Measurements from ENCODE around the gene MAST4. TPM values are rescaled to one million over a fixed set of nuclear protein-coding genes. Genes with fewer than 3 reads are reported as not detected.

The MAST4 gene
- total RNA-seq, 1 donor from 2014 or later = 55.2 TPM

DNA sequence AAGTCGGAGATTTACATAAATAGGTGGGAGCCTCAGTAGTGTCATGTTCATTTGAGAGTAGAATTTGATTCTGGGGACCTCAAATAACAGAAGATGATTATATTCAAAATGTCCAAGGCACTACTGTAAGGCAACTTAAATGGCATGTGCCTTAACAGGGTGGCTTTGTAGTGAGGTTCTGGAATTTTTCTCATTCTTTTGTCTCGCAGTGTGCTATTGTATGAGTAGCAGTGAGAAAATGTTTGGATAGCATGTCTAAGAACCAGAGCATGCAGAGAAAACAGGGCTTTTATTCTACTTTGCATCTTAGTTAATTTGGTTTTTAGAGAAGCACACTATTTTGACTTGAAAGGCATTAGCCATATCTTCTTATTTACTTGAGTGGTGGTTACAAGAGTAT lies 25.0 kb downstream of the MAST4 start:
- intact Hi-C loops (cut with DNase I) = no loop called here
- H3K27ac ChIP-seq = no peak overlapping the region
- H3K4me3 ChIP-seq = no peak overlapping the region
- TF ChIP-seq, protein P1, sequence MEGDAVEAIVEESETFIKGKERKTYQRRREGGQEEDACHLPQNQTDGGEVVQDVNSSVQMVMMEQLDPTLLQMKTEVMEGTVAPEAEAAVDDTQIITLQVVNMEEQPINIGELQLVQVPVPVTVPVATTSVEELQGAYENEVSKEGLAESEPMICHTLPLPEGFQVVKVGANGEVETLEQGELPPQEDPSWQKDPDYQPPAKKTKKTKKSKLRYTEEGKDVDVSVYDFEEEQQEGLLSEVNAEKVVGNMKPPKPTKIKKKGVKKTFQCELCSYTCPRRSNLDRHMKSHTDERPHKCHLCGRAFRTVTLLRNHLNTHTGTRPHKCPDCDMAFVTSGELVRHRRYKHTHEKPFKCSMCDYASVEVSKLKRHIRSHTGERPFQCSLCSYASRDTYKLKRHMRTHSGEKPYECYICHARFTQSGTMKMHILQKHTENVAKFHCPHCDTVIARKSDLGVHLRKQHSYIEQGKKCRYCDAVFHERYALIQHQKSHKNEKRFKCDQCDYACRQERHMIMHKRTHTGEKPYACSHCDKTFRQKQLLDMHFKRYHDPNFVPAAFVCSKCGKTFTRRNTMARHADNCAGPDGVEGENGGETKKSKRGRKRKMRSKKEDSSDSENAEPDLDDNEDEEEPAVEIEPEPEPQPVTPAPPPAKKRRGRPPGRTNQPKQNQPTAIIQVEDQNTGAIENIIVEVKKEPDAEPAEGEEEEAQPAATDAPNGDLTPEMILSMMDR (IDR thresholded peaks at IDR 0.05) = no peak
- no peaks in the 10 kb centered on the region for H3K9me3 ChIP-seq
- H3K36me3 ChIP-seq = no peaks in the 10 kb centered on the region
- no peaks in the 10 kb centered on the region for H3K27me3 ChIP-seq
- H3K4me1 ChIP-seq = no peaks in the 10 kb centered on the region
- DNase-seq (ENCODE audit: low spot score in 2 of 2) = no peak

- no peaks in the 10 kb centered on the region for H3K4me1 ChIP-seq
- no peaks in the 10 kb centered on the region for H3K9me3 ChIP-seq
Measured at GRCh38 chr5:66621736-66622135, 25.5 kb downstream of the MAST4 start.

DNA sequence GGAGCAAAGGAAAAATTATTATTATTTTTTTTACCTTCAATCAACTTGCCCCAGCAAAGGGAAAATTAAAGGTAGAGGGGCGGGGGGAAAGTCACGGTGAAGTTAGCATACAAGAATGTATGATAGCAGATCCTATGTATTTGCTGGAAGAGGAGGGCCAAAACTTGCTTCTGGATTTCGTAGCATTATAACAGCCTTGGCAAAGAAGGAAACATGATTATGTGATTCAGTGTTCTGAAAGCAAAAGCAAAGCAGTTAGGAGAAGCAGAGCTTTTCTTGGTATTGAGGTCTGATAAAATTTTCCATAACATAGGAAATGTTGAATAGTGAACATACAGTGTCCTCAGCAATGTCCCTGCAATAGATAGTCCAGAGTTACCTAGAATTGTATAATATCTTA lies 32.4 kb downstream of the MAST4 start:
- intact Hi-C loops (cut with DNase I) = no loop called here
- Histone ChIP-seq H3K4me3 (no peak overlapping the region), H3K4me1 (no peaks in the 10 kb centered on the region), H3K27me3 (no peaks in the 10 kb centered on the region), H3K36me3 (no peaks in the 10 kb centered on the region), H3K9me3 (no peaks in the 10 kb centered on the region), H3K27ac (no peak overlapping the region)
- no peak for DNase-seq (ENCODE audit: low spot score in 2 of 2)
- TF ChIP-seq, protein P1 (IDR thresholded peaks at IDR 0.05) = no peak

More at GRCh38 chr5:66621736-66622135, 25.5 kb downstream of the MAST4 start:
- Histone ChIP-seq H3K36me3 (no peaks in the 10 kb centered on the region), H3K27ac (no peak overlapping the region), H3K27me3 (no peaks in the 10 kb centered on the region), H3K4me3 (no peak overlapping the region)
- intact Hi-C loops (cut with DNase I) = no loop called here
- no peak for DNase-seq (ENCODE audit: low spot score in 2 of 2)
- TF ChIP-seq, protein P1 (IDR thresholded peaks at IDR 0.05) = no peak

DNA sequence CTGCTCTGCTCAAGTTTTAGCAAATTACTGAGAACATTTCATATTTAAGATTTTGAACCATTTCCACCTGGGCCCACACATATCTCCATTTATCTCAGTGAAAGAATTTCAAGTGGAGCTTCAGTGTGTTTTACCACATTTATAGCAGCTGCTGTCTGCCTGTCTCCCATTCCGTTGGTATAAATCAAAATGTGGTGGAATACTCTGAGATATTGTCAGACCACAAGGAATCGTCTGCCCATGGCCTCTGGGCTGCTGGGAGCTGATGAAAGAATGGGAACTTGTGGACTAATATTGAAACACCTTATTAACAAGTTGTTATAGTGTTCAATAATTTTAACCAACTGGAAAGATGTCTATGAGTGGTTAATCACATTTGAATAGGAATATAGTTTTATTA lies 33.3 kb downstream of the MAST4 start:
- Histone ChIP-seq H3K4me1 (no peaks in the 10 kb centered on the region), H3K4me3 (no peak overlapping the region), H3K36me3 (no peaks in the 10 kb centered on the region), H3K9me3 (no peaks in the 10 kb centered on the region), H3K27me3 (no peaks in the 10 kb centered on the region), H3K27ac (no peak overlapping the region)
- DNase-seq (ENCODE audit: low spot score in 2 of 2) = no peak
- intact Hi-C loops (cut with DNase I) = no loop called here
- TF ChIP-seq, protein P1 (IDR thresholded peaks at IDR 0.05) = no peak

DNA sequence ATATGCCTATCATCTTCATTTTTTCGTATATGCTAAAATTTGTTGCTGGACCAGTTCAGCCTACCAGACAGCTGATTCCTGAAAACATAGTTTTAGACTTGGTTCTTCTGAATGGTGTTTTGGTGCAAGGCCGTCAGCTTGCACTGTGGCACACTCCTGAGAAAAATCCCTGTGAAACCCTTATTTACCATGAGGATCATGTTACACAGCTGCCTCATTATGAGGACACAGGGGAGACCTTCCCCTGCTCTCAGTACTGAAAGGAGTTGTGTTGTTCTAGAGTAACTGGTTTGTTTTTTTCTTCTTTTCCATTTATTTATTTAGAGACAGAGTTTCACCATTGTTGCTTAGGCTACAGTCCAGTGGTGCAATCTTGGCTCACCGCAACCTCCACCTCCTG lies 37.6 kb downstream of the MAST4 start:
- DNase-seq (ENCODE audit: low spot score in 2 of 2) = no peak
- H3K36me3 ChIP-seq = no peaks in the 10 kb centered on the region
- TF ChIP-seq, protein P1 (IDR thresholded peaks at IDR 0.05) = no peak

GRCh38 chr5:66634601-66635000 lies 38.4 kb downstream of the MAST4 start:
- H3K4me1 ChIP-seq = no peaks in the 10 kb centered on the region
- no peaks in the 10 kb centered on the region for H3K27me3 ChIP-seq
- no peak overlapping the region for H3K27ac ChIP-seq
- H3K36me3 ChIP-seq = no peaks in the 10 kb centered on the region
- TF ChIP-seq, protein P1 (IDR thresholded peaks at IDR 0.05) = no peak
- no peaks in the 10 kb centered on the region for H3K9me3 ChIP-seq
- DNase-seq (ENCODE audit: low spot score in 2 of 2) = no peak
- H3K4me3 ChIP-seq = no peak overlapping the region
- intact Hi-C loops (cut with DNase I) = no loop called here

More for the DNA sequence above, 37.6 kb downstream of the MAST4 start:
- no peaks in the 10 kb centered on the region for H3K4me1 ChIP-seq
- intact Hi-C loops (cut with DNase I) = no loop called here
- H3K27me3 ChIP-seq = no peaks in the 10 kb centered on the region
- H3K9me3 ChIP-seq = no peaks in the 10 kb centered on the region
- H3K4me3 ChIP-seq = no peak overlapping the region
- H3K27ac ChIP-seq = no peak overlapping the region
